MV-4-11 (cell line): Measurements from ENCODE around the gene RBP3.
A peak's percentile ranks its signal among the peaks of the same experiment; 100 is the strongest.
"Not testable (repeated sequence)": the region's sequence is repeated elsewhere in the genome, so short reads cannot be mapped to it uniquely, and the experiment has no call there.

Source experiments
- DNase-seq: peaks from one replicate; lab custom pipeline; 2025; lab: John Stamatoyannopoulos, UW

The RBP3 gene

DNA sequence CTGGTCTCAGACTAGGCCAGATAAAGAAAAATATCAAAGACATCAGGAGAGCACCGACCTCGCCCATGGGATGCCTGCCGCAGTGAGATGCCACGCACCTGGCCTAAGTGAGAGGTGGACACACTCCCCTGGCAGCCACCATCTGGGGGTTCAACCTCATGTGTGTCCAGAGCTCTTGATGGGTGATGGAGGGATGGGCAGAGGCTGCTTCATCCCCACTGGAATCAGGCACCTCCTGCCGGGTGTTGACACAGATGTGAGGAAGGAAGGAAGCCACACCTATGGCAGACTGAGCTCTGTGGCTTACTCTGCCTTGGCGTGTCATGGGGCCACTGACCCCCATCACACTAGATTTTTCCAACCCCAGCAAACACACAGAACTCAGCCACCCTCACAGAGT is 24.6 kb downstream of the RBP3 start:
- DNase-seq: no peak

DNA sequence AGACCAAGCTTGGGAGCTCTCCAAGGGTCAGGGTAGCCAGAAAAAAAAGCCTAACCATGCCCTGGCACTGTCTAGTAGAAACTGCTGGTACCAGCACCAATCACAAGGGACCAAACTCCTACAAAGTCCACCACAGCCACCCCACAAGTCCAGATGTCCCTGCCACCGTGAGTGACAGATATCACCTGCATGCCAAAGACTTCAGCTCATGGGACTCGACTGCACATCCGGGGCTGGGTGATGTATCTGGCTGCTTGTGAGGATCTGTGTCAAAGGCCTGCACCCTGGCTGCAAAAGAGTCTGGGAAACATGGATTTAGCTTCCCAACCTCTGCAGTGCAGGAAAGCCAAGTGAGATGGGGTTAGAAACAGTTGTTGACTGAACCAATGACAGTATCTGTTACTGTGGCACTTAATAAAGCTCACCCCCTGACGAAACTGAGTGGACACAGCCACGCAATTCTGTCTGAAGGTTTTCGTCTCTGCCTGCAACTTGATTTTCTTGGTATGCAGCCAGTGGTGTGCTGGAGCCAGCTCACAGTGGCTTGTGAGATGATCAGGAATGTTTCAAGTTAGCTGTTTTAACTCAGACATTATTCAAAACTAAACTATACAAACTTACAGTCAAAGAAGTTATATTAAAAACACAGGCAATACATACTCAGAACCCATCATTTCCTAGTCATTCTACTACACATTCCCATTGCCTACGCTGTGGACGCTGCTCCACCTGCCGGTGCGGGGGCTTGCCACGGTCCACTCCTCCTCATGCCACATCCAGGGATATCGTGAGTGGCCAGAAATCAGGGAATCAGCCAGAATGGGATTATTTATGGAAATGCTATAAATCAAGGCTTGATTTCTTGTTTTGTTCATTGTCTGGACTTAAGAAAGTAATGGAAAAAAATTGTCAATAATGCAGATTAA is 26.7 kb downstream of the RBP3 start:
- DNase-seq: no peak

DNA sequence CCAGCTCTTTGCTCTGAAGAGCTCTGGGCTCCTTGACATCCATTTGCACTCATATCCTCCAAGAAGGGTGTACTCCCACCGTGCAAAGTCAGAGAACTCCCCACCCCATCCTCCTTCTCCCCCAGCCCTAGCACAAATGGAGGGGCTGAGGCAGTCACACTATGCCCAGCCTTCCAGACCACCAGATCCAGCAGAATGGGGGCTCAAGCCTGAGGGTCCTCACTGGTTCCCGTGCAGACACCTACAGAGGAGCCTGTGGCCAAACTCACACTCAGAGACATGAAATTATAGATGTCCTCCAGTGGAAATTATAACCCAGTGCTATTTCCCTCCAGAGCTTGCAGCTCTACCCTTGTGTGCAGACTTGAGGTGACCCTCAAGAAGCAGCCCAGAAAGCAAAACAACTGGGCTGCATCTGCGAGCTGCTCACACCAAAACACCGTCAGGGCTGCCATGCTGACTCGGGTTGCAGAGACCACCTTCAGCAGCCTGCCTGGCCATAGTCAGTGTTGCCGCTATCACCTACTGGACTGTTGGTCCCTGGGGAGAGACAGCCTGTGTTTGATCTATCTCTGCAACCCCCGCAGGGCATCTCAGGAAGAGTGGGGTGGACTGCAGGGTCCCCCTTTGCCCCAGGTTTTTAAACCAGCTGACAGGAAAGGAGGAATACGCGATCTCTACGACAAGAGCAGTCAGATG is 28.5 kb downstream of the RBP3 start:
- no peak for DNase-seq

GRCh38 chr10:47378183-47378510 is 30.0 kb downstream of the RBP3 start:
- no peak for DNase-seq

DNA sequence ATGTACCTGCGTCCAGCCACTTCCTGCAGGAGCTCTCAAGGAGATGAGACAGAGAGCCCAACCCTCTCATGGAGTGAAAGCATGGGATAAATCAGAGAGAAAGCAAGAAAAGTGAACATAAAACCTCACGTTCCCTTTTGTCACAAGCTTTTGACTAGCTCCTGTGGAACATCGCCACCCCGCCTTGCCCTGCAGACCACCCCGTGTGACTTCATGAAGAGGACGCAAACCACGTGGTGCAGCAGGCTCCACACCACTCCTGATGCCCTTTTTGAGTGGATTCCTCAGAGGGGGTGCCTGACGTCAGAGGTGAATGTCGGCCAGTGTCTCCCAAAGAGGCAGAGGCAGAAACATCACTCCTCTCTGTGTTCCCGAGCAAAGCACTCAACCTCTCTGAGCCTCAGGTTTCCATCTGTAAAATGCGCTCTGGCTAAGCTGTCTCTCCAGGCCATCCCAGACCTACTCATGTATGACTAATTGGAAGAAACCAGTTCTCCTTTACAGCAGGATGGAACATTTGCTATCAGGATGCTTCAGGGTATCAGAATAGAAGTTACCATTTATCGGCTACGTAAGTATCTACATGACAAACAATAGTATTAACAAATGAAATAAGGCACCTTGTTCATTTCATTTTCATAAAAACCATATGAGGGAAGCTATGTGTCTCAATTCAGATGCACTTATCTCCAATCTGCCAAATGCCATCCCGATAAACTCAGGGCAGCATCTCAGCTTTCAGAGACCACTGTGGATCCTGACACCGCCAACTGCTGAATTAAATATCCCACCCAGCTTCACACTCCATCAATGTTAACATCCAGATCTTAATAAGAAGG is 30.7 kb downstream of the RBP3 start:
- no peak for DNase-seq

DNA sequence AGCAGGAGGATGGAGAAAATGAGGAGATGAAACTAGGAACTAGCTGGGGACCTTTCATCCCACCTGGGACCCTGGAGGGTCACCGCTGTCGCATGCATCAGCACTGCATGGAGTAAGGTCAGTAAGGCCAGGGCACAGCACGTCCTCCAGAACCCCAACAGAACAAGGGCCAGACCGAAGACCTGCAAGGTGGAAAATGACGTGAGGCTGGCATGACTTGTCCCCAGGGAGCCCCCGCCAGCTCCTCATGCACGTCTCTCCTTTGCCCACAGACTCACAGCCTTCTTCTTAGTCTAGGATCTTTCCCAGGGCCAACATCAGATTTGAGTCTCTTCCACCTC is 31.3 kb downstream of the RBP3 start:
- DNase-seq: no peak

GRCh38 chr10:47379901-47380300 is 31.7 kb downstream of the RBP3 start:
- no peak for DNase-seq

GRCh38 chr10:47380341-47381102 is 32.4 kb downstream of the RBP3 start:
- no peak for DNase-seq

DNA sequence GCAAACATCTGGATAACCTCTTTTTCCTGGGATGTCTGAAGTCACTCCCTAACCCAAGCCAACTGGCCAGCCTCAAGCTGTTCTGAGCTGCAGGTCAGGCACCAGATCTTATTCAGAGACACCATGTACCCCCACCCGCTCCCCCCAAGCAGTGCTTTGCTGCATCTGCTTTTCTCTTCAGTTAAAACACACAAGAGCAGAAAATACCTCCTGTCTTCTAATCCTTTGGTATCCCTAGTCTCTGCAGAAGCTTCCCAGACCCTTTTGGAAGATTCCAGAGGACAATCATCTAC is 32.9 kb downstream of the RBP3 start:
- no peak for DNase-seq

DNA sequence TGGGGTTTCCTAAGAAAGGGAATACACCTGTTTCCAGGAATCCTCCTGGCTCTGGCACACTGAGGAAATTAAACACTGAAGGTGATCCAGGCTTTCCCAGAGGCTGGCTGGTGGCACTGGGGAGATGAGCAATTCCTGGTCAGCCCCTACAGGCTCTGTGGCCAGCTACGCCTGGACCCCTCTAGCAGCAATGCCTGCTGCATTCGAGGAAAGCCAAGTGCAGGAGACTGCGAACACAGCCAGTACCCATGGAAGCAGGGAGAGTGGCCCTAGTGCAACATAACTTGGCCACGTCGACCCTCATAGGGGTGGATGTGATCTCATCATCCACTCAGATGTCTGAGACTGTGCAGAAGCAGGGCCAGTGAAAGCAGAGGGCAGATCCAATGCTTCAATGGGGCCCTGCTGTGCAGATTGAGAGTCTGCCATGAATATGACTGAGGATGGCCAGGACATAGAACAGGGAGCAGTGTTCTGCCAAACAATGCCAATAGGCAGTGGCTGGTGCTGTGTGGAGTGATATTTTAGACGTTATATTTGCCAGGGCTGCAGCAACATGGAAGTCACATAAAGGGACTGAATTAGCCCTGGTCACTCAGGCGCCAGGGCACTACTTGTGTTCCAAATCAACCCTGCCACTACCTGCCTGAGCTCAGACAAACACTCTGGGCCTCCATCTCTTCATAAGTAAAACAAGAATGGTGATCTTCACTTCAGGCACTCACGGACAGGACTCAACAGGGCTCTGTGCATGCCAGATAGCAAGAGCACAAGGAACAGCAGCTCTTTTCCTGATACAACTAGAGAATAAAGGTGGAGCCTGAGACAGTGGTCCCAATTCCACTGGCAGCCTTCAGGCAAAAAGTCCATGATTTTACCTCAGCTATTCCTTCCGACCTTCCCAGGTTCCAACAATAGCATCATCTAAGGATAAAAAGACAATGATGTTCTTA is 33.5 kb downstream of the RBP3 start:
- no peak for DNase-seq

DNA sequence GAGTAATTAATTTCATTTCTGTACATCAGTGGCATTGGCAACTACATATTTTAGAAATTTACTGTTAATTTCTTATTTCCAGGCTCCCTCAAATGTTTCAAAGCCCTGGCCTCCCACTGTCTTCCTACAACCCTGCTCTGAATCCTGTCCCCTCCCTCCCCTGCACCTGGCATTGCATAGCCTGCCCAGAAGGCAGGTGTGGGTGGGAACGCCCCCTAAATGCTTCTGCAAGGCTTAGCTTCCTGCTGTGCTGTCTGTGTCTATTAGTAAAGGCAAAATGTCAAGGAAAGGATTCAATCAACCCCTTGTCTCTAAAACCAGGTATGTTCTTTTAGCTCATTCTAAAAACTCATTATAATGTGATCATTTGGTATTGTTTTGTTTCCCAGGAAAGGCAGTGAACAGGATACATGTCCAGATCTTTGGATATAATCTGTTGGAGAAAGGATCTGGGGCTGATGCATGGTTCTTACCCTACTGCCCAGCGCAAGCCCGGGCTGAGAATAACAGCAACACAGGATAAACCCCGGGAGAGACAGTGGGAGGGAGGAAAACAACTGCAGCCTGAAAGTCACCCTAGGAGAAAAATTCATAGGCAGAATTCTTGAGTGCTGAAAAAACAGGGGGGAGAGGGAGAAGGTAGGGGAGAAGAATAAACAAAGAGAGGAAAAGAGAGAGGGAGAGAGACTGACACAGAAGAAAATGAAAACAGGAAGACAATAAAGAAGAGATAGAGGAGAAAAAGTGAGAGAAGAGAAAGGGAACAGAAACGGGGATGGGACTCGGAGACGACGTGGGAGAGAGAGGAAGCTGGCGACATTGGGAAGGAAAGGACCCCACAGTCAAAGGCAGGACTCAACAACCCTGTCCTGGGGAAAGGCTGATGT is 35.3 kb downstream of the RBP3 start:
- DNase-seq: no peak

GRCh38 chr10:47384148-47384921 is 36.2 kb downstream of the RBP3 start, which contains the start of gene ZNF488:
TSS of gene ZNF488 (minus strand) at chr10:47384293. CDS start at chr10:47368829, 15,464 bp downstream.
- peak; percentile 36 for DNase-seq

GRCh38 chr10:47386104-47386503 is 37.9 kb downstream of the RBP3 start:
- not testable (repeated sequence) for DNase-seq

- no peak for DNase-seq
Observed at GRCh38 chr10:47388879-47389278, 40.7 kb downstream of the RBP3 start.

GRCh38 chr10:47389619-47390018 is 41.5 kb downstream of the RBP3 start:
- no peak for DNase-seq

- DNase-seq: no peak
Observed at GRCh38 chr10:47396311-47396717, 48.2 kb downstream of the RBP3 start.

DNA sequence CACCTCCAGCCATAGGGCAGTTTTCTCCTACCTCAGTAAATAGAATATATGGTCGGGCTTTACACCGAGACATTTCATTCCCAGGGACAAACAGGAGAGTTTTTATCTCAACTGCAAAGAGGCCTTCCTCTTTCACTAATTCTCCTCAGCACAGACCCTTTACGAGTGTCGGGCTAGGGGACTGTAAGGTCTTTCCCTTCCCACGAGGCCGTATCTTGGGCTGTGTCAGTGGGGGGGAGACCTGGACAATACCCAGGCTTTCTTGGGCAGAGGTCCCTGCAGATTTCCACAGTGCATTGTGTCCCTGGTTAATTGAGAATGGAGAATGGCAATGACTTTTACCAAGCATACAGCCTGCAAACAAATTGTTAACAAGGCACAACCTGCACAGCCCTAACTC is 49.1 kb downstream of the RBP3 start:
- no peak for DNase-seq

DNA sequence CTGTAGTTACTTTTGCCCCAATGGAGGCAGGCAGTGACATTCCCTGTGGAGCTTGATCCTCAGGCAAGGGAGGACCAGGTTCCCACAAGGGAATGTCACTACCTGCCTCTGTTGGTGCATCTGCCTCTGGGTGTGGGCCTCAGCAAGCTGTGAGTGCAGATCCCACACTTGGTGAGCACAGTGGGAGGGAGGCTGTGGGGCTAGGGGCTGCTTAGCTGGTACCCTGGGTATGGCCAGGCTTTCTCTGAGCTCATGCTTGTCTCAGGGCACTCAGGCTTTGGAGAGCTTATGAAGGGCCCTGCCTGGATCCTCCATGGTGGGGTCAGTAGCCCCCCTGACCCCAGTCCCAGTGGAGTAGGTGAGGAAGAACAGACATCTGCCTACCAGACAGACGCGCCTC is 52.1 kb downstream of the RBP3 start:
- DNase-seq: no peak

DNA sequence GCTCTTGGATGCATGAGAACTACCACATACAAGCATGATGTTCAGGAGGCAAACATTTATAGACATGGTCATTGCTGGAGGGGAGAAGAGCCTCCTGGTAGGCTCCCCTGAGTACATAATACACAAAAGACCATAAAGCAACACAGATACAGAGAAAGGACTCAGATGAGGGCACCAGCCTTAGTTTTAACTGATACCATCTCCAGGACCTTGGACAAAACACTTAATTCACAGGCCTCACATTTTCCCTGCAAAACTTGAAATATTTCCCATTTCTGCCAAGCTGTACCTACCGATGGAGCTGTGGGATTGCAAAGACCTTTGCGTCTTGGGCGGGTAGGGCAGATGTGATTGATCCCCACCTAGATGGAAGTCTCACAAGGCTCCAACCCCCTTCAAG is 52.6 kb downstream of the RBP3 start:
- no peak for DNase-seq
